ENCODE data around the gene TSPAN10. TPM values are rescaled to one million over a fixed set of nuclear protein-coding genes. Genes with fewer than 3 reads are reported as not detected.

TSPAN10 gene
- total RNA-seq (1 to 10 TPM in 1 of 2 donors, under 1 TPM in 1; 0.69 to 1.3 TPM), polyA plus RNA-seq (ENCODE audit: insufficient read length in 2 of 2) (1 to 10 TPM; 1.2 to 1.6 TPM)
- long read RNA-seq, donor 1, partial matches to known transcripts = 0 of 1 reads
- long read RNA-seq, donor 1, other reads (novel, unspliced or antisense) = 0 of 1 reads
- long read RNA-seq, donor 2 = 0 reads
- long read RNA-seq, donor 3, partial matches to known transcripts = 0 of 1 reads
- long read RNA-seq, donor 3, other reads (novel, unspliced or antisense) = 0 of 1 reads
- long read RNA-seq, donor 4, partial matches to known transcripts = 0 of 5 reads
- long read RNA-seq, donor 4, other reads (novel, unspliced or antisense) = 0 of 5 reads

DNA sequence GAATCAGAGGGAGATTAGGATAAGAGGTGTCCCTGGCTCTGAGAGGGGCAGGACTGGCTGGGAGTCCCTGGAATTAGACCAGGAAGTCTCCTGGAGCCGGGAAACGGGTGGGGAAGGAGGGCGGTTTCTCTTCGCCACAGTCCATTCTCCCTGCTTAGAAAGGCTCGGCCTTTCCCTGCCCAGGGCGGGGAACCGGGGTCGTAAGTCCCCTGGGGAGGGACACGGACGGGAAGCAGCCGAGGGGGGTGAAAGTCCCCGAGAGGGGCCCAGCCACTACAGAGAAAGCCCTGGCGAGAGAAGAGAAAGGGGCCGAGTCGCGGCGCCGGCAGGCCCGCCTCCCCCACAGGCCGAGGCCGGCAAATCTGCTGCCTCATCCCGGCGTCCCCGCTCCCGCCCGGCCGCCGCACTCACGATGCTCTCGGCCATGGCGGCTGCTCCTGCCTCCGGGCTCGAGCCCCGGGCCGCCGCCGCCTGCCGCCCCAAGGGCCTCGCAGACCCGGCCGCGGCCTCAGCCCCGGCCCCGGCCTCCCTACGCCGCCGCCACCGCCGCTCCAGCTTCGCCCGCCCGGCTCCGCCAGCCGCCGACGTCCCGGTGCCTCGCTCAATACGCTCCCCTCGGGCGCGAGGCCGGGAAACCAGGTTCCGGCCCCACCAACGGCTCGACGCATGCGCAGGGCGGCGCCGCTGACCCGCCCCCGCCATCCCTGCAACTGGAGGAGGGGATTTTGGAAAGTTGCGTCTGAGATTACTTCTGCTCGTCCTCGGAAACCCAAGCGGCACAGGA, at the start of gene TSPAN10, which contains the start of gene NPLOC4:
Gene TSPAN10, plus strand, starts transcription at position 692 of the 784 bp plus-strand sequence. CDS start 5,217 bp downstream, outside the sequence.
Gene NPLOC4, minus strand, starts transcription at position 608 of the 784 bp plus-strand sequence. Its CDS starts 182 bp downstream, at position 426.
- Histone ChIP-seq H3K27ac (ENCODE audit: low read depth, low read length) (peak within 1 kb of the TSS; percentile 69), H3K36me3 (ENCODE audit: control insufficient read depth, insufficient read depth, low read length) (peaks cover 3% of the 10 kb centered on the region), H3K4me1 (ENCODE audit: control insufficient read depth, insufficient read depth, low read length) (peaks cover 18% of the 10 kb centered on the region), H3K4me3 (ENCODE audit: low read depth, low read length) (peak within 1 kb of the TSS; percentile 92), H3K9me3 (ENCODE audit: control insufficient read depth, insufficient read depth, low read length) (no peaks in the 10 kb centered on the region), H3K27me3 (ENCODE audit: control insufficient read depth, insufficient read depth, low read length) (no peaks in the 10 kb centered on the region)
- WGBS (ENCODE audit: insufficient coverage) = under 1% methylated on average over 75 of the region's 77 CpGs
- peak; percentile 69 to 95 (median 79) for DNase-seq (ENCODE audit: low read depth in 4 of 6, low spot score in 6 of 6)

- no peak overlapping the region for H3K27ac ChIP-seq (ENCODE audit: low read depth, low read length)
- no peaks in the 10 kb centered on the region for H3K9me3 ChIP-seq (ENCODE audit: control insufficient read depth, insufficient read depth, low read length)
- H3K4me1 ChIP-seq (ENCODE audit: control insufficient read depth, insufficient read depth, low read length) = no peaks in the 10 kb centered on the region
- 82% methylated on average over 3 of the region's 5 CpGs for WGBS (ENCODE audit: insufficient coverage)
- H3K36me3 ChIP-seq (ENCODE audit: control insufficient read depth, insufficient read depth, low read length) = peaks cover 85% of the 10 kb centered on the region
- no peak overlapping the region for H3K4me3 ChIP-seq (ENCODE audit: low read depth, low read length)
- H3K27me3 ChIP-seq (ENCODE audit: control insufficient read depth, insufficient read depth, low read length) = no peaks in the 10 kb centered on the region
- no peak for DNase-seq (ENCODE audit: low read depth in 4 of 6, low spot score in 6 of 6)
Measured at GRCh38 chr17:81589612-81590011, 47.4 kb upstream of the TSPAN10 start.

DNA sequence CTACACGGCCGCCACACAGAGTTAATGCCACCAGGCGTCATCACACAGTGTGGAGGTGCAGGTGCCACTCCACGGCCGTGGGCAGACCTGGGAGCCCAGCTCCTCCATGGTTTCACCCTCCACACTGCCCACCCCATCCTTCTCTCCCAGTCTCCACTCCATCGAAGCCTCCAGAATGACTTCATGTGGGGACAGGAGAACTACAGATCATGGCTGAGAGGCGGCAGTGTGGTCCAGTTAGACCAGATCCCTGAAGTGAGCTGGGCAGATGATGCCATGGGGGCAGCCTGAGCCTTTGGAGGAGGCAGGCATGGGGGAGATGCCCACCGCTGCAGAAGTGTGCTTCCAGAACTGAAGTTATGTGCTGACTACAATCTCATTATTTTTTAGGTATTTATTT, 46.9 kb upstream of the TSPAN10 start:
- Histone ChIP-seq H3K27ac (ENCODE audit: low read depth, low read length) (no peak overlapping the region), H3K4me3 (ENCODE audit: low read depth, low read length) (no peak overlapping the region), H3K27me3 (ENCODE audit: control insufficient read depth, insufficient read depth, low read length) (no peaks in the 10 kb centered on the region), H3K36me3 (ENCODE audit: control insufficient read depth, insufficient read depth, low read length) (peaks cover 87% of the 10 kb centered on the region), H3K9me3 (ENCODE audit: control insufficient read depth, insufficient read depth, low read length) (no peaks in the 10 kb centered on the region), H3K4me1 (ENCODE audit: control insufficient read depth, insufficient read depth, low read length) (no peaks in the 10 kb centered on the region)
- DNase-seq (ENCODE audit: low read depth in 4 of 6, low spot score in 6 of 6) = no peak
- WGBS (ENCODE audit: insufficient coverage) = 96% methylated on average over 6 of the region's 8 CpGs

DNA sequence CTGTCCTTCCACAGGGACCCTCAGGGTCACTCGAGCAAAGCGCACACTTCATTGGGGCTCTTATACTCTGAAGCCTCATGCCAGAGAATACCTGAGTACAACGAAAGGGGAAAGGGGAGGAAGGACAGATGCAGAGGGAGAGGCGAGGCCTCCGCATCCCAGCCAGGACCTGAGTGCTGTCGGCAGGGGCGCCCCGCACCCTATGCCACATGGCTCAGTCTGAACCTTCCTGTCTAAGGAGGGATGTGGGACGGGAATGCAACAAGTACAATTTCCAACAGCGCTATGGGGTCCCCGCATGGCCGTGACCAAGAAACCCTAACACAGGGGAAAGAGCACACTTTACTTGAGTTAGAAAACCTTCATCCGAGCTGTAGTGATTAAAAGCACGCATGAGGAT, 45.0 kb upstream of the TSPAN10 start:
- Histone ChIP-seq H3K9me3 (ENCODE audit: control insufficient read depth, insufficient read depth, low read length) (no peaks in the 10 kb centered on the region), H3K4me1 (ENCODE audit: control insufficient read depth, insufficient read depth, low read length) (no peaks in the 10 kb centered on the region), H3K4me3 (ENCODE audit: low read depth, low read length) (no peak overlapping the region), H3K27me3 (ENCODE audit: control insufficient read depth, insufficient read depth, low read length) (no peaks in the 10 kb centered on the region), H3K36me3 (ENCODE audit: control insufficient read depth, insufficient read depth, low read length) (peaks cover 84% of the 10 kb centered on the region), H3K27ac (ENCODE audit: low read depth, low read length) (no peak overlapping the region)
- 97% methylated on average over 12 of the region's 14 CpGs for WGBS (ENCODE audit: insufficient coverage)
- no peak for DNase-seq (ENCODE audit: low read depth in 4 of 6, low spot score in 6 of 6)

DNA sequence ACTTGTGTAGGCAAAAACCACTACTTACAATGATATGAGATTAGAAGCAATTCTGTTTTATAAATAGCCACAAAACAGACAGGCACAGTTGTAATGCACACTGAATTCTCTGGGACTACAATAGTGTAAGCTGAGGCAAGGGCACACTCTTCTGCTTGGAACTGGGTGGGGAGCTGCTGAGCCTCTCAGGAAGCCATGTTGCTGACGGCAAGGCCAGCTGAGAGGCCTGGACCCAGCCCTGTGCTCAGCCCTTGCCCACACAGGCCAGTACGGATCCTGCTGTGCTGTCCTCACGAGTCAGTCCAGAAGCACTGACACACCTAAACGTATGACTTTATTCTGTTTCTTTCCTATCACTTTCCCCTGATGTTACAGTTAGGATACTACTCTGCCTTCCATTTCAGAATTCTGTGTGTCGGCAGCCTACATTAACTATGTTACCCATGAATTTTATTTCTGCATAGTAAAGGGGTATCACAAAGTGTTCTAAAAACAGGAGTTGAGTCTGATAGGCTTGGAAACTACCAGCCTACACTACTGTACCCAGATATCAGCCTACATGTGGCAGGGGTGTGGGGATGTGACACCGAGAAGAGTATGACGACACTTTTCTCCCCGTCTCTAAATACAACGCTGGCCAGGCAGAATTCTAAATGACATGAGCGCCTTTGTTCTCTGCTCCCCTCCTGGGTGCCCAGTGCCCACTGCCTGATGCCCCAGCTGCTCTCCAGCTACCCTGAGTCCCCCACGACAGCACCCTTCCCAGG, 43.7 kb upstream of the TSPAN10 start:
- H3K27ac ChIP-seq (ENCODE audit: low read depth, low read length) = no peak overlapping the region
- no peak for DNase-seq (ENCODE audit: low read depth in 4 of 6, low spot score in 6 of 6)
- WGBS (ENCODE audit: insufficient coverage) = 90% methylated on average over 8 of the region's 11 CpGs
- no peaks in the 10 kb centered on the region for H3K27me3 ChIP-seq (ENCODE audit: control insufficient read depth, insufficient read depth, low read length)
- H3K4me1 ChIP-seq (ENCODE audit: control insufficient read depth, insufficient read depth, low read length) = no peaks in the 10 kb centered on the region
- no peaks in the 10 kb centered on the region for H3K9me3 ChIP-seq (ENCODE audit: control insufficient read depth, insufficient read depth, low read length)
- no peak overlapping the region for H3K4me3 ChIP-seq (ENCODE audit: low read depth, low read length)
- H3K36me3 ChIP-seq (ENCODE audit: control insufficient read depth, insufficient read depth, low read length) = peaks cover 87% of the 10 kb centered on the region

GRCh38 chr17:81599719-81600486, 37.1 kb upstream of the TSPAN10 start:
- H3K4me3 ChIP-seq (ENCODE audit: low read depth, low read length) = no peak overlapping the region
- no peak for DNase-seq (ENCODE audit: low read depth in 4 of 6, low spot score in 6 of 6)
- H3K9me3 ChIP-seq (ENCODE audit: control insufficient read depth, insufficient read depth, low read length) = no peaks in the 10 kb centered on the region
- no peak overlapping the region for H3K27ac ChIP-seq (ENCODE audit: low read depth, low read length)
- 87% methylated on average over 7 of the region's 10 CpGs for WGBS (ENCODE audit: insufficient coverage)
- peaks cover 2% of the 10 kb centered on the region for H3K4me1 ChIP-seq (ENCODE audit: control insufficient read depth, insufficient read depth, low read length)
- H3K27me3 ChIP-seq (ENCODE audit: control insufficient read depth, insufficient read depth, low read length) = no peaks in the 10 kb centered on the region
- H3K36me3 ChIP-seq (ENCODE audit: control insufficient read depth, insufficient read depth, low read length) = peaks cover 67% of the 10 kb centered on the region

DNA sequence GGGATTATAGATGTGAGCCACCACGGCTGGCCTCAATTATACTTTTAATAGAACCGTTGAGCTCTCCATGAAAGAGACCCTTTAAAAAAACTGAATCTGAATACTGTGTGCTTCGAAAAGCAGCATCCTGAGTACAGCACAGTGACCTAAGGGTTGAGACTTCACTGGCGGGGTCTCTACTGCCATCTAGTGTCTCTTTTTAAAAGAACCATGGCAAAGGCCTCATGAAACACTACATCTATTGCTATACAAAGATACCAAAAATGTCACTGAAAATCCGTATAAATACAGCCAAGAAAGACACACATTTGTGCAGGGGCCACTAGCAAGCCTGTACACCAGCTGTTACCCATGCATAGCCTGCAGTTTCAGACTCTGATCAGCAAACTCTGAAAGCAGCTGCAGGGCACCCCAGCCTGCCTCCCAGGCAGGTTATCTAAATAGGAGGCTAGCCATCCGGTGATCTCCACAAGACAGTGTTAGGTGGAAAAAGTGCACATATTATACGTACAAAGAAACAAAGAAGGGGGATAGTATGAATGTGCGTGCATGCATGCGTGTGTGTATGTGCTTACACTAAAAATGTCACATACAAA, 35.4 kb upstream of the TSPAN10 start:
- peak; percentile 33 to 94 (median 64) for DNase-seq (ENCODE audit: low read depth in 4 of 6, low spot score in 6 of 6)
- no peaks in the 10 kb centered on the region for H3K27me3 ChIP-seq (ENCODE audit: control insufficient read depth, insufficient read depth, low read length)
- no peak overlapping the region for H3K4me3 ChIP-seq (ENCODE audit: low read depth, low read length)
- no peaks in the 10 kb centered on the region for H3K9me3 ChIP-seq (ENCODE audit: control insufficient read depth, insufficient read depth, low read length)
- H3K36me3 ChIP-seq (ENCODE audit: control insufficient read depth, insufficient read depth, low read length) = peaks cover 69% of the 10 kb centered on the region
- H3K4me1 ChIP-seq (ENCODE audit: control insufficient read depth, insufficient read depth, low read length) = peaks cover 2% of the 10 kb centered on the region
- WGBS (ENCODE audit: insufficient coverage) = 26% methylated on average over 4 of the region's 9 CpGs
- H3K27ac ChIP-seq (ENCODE audit: low read depth, low read length) = no peak overlapping the region

GRCh38 chr17:81603846-81604610, 33.0 kb upstream of the TSPAN10 start:
- WGBS (ENCODE audit: insufficient coverage) = 95% methylated on average over 4 of the region's 11 CpGs
- Histone ChIP-seq H3K27me3 (ENCODE audit: control insufficient read depth, insufficient read depth, low read length) (no peaks in the 10 kb centered on the region), H3K4me1 (ENCODE audit: control insufficient read depth, insufficient read depth, low read length) (peaks cover 2% of the 10 kb centered on the region), H3K36me3 (ENCODE audit: control insufficient read depth, insufficient read depth, low read length) (peaks cover 63% of the 10 kb centered on the region), H3K27ac (ENCODE audit: low read depth, low read length) (no peak overlapping the region), H3K9me3 (ENCODE audit: control insufficient read depth, insufficient read depth, low read length) (no peaks in the 10 kb centered on the region), H3K4me3 (ENCODE audit: low read depth, low read length) (no peak overlapping the region)
- DNase-seq (ENCODE audit: low read depth in 4 of 6, low spot score in 6 of 6) = no peak
